GM08714 (cell line): ENCODE measurements around the gene P2RY6.

Experiments used
- H3K4me3 ChIP-seq: fragments of 200-500 bp; sonication (Bioruptor generic); 2 replicates; pipeline ENCODE4 v1.5.1; 2014; ENCODE audit warnings: mild to moderate bottlenecking, low read length, inconsistent platforms
- ZNF274 ChIP-seq: IDR thresholded peaks from 2 replicates; pipeline ENCODE4 v1.6.1; 2012; ENCODE audit warnings: mild to moderate bottlenecking, low read depth, low read length

P2RY6 gene

GRCh38 chr11:73315293-73316020 lies 43.3 kb downstream of the P2RY6 start:
- H3K4me3 ChIP-seq, result no peak overlapping the region
- no peak for TF ChIP-seq ZNF274

- no peak overlapping the region for H3K4me3 ChIP-seq
- no peak for TF ChIP-seq ZNF274
Measured at GRCh38 chr11:73316422-73316821, 44.3 kb downstream of the P2RY6 start.

GRCh38 chr11:73317373-73317772 lies 45.2 kb downstream of the P2RY6 start:
- H3K4me3 ChIP-seq, result no peak overlapping the region
- TF ChIP-seq ZNF274, result no peak

- no peak overlapping the region for H3K4me3 ChIP-seq
- no peak for TF ChIP-seq ZNF274
Measured at GRCh38 chr11:73317803-73318202, 45.7 kb downstream of the P2RY6 start.

- no peak for TF ChIP-seq ZNF274
- no peak overlapping the region for H3K4me3 ChIP-seq
Measured at GRCh38 chr11:73318501-73319011, 46.4 kb downstream of the P2RY6 start.

- no peak overlapping the region for H3K4me3 ChIP-seq
Measured at GRCh38 chr11:73320763-73321603, 48.8 kb downstream of the P2RY6 start.

GRCh38 chr11:73321604-73322381 lies 49.7 kb downstream of the P2RY6 start:
- no peak for TF ChIP-seq ZNF274
- H3K4me3 ChIP-seq, result no peak overlapping the region

More at GRCh38 chr11:73320763-73321603, 48.8 kb downstream of the P2RY6 start:
- TF ChIP-seq ZNF274, result no peak

GRCh38 chr11:73322382-73323306 lies 50.5 kb downstream of the P2RY6 start:
- H3K4me3 ChIP-seq, result no peak overlapping the region
- no peak for TF ChIP-seq ZNF274

GRCh38 chr11:73323464-73323863 lies 51.3 kb downstream of the P2RY6 start:
- H3K4me3 ChIP-seq, result no peak overlapping the region
- TF ChIP-seq ZNF274, result no peak

GRCh38 chr11:73324116-73324515 lies 52.0 kb downstream of the P2RY6 start:
- no peak overlapping the region for H3K4me3 ChIP-seq
- no peak for TF ChIP-seq ZNF274

- TF ChIP-seq ZNF274, result no peak
- no peak overlapping the region; the same call in 1 of the 2 replicates for H3K4me3 ChIP-seq
Measured at GRCh38 chr11:73324665-73325035, 52.5 kb downstream of the P2RY6 start.

GRCh38 chr11:73325036-73325981 lies 53.2 kb downstream of the P2RY6 start:
- TF ChIP-seq ZNF274, result no peak
- no peak overlapping the region; the same call in 1 of the 2 replicates for H3K4me3 ChIP-seq
